PFSK-1 (cell line): ENCODE data around the gene ADGRL4.

Source experiments
- FOXP2 ChIP-seq: optimal IDR thresholded peaks from 2 replicates; pipeline ENCODE3; 2011; ENCODE audit warnings: borderline replicate concordance, control low read depth, inconsistent platforms; ENCODE audit not compliant: insufficient read depth; ENCODE audit errors: extremely low read length, extremely low read depth
- POLR2AphosphoS5 ChIP-seq: IDR thresholded peaks from 2 replicates; pipeline ENCODE4 v1.6.1; 2012; ENCODE audit warnings: low read depth, mild to moderate bottlenecking, control low read depth, low read length, moderate library complexity
- SIN3A ChIP-seq: IDR thresholded peaks from 2 replicates; pipeline ENCODE4 v1.6.1; 2012; ENCODE audit warnings: mild to moderate bottlenecking, low read length, moderate library complexity, borderline replicate concordance; ENCODE audit not compliant: insufficient read depth
- TAF1 ChIP-seq: IDR thresholded peaks from 2 replicates; pipeline ENCODE4 v1.6.1; 2012; ENCODE audit warnings: low read length, control low read depth, borderline replicate concordance; ENCODE audit not compliant: insufficient read depth
- TF ChIP-seq, protein P1 (sequence below), 2 experiments: IDR thresholded peaks; 2 replicates each; pipeline versions ENCODE4 v1.6.1 to v1.8.0; 2011 to 2012; ENCODE audit warnings: low read depth in 2 of 2, low read length in 2 of 2, control low read depth in 1 of 2, inconsistent platforms in 1 of 2, mild to moderate bottlenecking in 1 of 2, moderate library complexity in 1 of 2; ENCODE audit not compliant: insufficient read depth in 1 of 2

ADGRL4 gene

GRCh38 chr1:78884685-78885452 is 121.7 kb downstream of the ADGRL4 start:
- TF ChIP-seq SIN3A = no peak
- TF ChIP-seq FOXP2 = no peak
- no peak for TF ChIP-seq TAF1
- TF ChIP-seq, protein P1, sequence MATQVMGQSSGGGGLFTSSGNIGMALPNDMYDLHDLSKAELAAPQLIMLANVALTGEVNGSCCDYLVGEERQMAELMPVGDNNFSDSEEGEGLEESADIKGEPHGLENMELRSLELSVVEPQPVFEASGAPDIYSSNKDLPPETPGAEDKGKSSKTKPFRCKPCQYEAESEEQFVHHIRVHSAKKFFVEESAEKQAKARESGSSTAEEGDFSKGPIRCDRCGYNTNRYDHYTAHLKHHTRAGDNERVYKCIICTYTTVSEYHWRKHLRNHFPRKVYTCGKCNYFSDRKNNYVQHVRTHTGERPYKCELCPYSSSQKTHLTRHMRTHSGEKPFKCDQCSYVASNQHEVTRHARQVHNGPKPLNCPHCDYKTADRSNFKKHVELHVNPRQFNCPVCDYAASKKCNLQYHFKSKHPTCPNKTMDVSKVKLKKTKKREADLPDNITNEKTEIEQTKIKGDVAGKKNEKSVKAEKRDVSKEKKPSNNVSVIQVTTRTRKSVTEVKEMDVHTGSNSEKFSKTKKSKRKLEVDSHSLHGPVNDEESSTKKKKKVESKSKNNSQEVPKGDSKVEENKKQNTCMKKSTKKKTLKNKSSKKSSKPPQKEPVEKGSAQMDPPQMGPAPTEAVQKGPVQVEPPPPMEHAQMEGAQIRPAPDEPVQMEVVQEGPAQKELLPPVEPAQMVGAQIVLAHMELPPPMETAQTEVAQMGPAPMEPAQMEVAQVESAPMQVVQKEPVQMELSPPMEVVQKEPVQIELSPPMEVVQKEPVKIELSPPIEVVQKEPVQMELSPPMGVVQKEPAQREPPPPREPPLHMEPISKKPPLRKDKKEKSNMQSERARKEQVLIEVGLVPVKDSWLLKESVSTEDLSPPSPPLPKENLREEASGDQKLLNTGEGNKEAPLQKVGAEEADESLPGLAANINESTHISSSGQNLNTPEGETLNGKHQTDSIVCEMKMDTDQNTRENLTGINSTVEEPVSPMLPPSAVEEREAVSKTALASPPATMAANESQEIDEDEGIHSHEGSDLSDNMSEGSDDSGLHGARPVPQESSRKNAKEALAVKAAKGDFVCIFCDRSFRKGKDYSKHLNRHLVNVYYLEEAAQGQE (IDR thresholded peaks at IDR 0.05; ENCODE audit: insufficient read depth in 1 of 2, low read depth in 2 of 2, low read length in 2 of 2) = no peak
- no peak for TF ChIP-seq POLR2AphosphoS5

GRCh38 chr1:78880223-78880622 is 126.3 kb downstream of the ADGRL4 start:
- TF ChIP-seq, protein P1 (IDR thresholded peaks at IDR 0.05; ENCODE audit: insufficient read depth in 1 of 2, low read depth in 2 of 2, low read length in 2 of 2) = no peak
- TF ChIP-seq POLR2AphosphoS5 (no peak), TAF1 (no peak), FOXP2 (no peak), SIN3A (no peak)

GRCh38 chr1:78871249-78871648 is 135.3 kb downstream of the ADGRL4 start:
- TF ChIP-seq TAF1 = no peak
- TF ChIP-seq, protein P1 (IDR thresholded peaks at IDR 0.05; ENCODE audit: insufficient read depth in 1 of 2, low read depth in 2 of 2, low read length in 2 of 2) = no peak
- no peak for TF ChIP-seq FOXP2
- no peak for TF ChIP-seq SIN3A
- no peak for TF ChIP-seq POLR2AphosphoS5

GRCh38 chr1:78869136-78869535 is 137.4 kb downstream of the ADGRL4 start:
- TF ChIP-seq TAF1 (no peak), POLR2AphosphoS5 (no peak), FOXP2 (no peak), SIN3A (no peak)
- TF ChIP-seq, protein P1 (IDR thresholded peaks at IDR 0.05; ENCODE audit: insufficient read depth in 1 of 2, low read depth in 2 of 2, low read length in 2 of 2) = no peak

GRCh38 chr1:78864175-78864574 is 142.4 kb downstream of the ADGRL4 start:
- TF ChIP-seq TAF1 (no peak), SIN3A (no peak), FOXP2 (no peak), POLR2AphosphoS5 (no peak)
- TF ChIP-seq, protein P1 (IDR thresholded peaks at IDR 0.05; ENCODE audit: insufficient read depth in 1 of 2, low read depth in 2 of 2, low read length in 2 of 2) = no peak
